GM18499 (cell line): ENCODE data around the gene RABGAP1.

Source experiments
- ATAC-seq: cut with Tn5 transposase; IDR thresholded peaks from one replicate; pipeline ENCODE4 v1.9.1; 2021; ENCODE audit warnings: moderate number of reproducible peaks; ENCODE audit not compliant: insufficient read depth, unreplicated experiment

Gene RABGAP1

DNA sequence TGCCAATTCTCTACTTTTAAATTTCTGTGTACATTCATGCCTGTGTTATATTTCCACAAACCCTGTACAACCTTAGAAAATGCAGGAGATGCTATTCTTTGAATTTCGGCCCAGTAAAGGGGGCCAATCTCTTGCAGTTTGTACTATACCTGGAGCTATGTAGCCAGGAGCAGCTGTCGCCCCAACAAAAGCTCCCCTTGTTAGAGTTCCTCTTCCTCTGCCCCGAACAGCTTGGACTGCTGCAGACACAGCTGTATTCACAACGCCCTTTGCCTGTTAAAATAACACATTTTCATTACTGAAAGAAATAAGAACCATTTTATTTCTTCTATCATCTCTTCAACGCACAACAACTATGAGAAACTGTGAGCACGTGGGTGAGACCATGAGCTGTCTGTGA is 191.9 kb downstream of the RABGAP1 start:
- no peak for ATAC-seq

GRCh38 chr9:123135430-123135829 is 194.6 kb downstream of the RABGAP1 start:
- ATAC-seq: no peak

GRCh38 chr9:123138163-123138562 is 197.3 kb downstream of the RABGAP1 start:
- no peak for ATAC-seq

GRCh38 chr9:123149067-123149466 is 208.2 kb downstream of the RABGAP1 start:
- no peak for ATAC-seq

- ATAC-seq: no peak
Measured at GRCh38 chr9:123150708-123151503, 210.1 kb downstream of the RABGAP1 start.
